HG02678 (cell line): ENCODE results near the gene TSPAN9.

Experiments used
- ATAC-seq: cut with Tn5 transposase; IDR thresholded peaks from one replicate; pipeline ENCODE4 v1.9.1; 2021; ENCODE audit warnings: mild to moderate bottlenecking, moderate library complexity; ENCODE audit not compliant: unreplicated experiment

Gene TSPAN9

DNA sequence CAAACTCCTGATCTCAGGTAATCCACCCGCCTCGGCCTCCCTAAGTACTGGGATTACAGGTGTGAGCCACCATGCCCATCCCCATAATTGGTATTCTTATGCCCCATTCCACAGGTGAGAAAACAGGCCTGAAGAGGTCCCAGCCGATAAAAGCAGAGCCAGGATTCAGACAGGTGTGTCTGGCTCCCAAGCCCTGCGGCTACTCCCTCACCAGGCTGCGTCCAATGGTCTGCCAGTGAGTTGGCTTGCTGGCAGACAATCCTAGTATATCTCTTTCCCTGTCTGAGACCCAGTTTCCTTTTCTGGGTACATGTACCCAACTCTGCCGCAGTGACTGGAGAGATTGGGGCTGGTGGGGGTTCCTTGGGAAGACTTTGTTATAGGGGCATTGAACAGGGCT is 1.9 kb upstream of the TSPAN9 start:
- no peak for ATAC-seq

DNA sequence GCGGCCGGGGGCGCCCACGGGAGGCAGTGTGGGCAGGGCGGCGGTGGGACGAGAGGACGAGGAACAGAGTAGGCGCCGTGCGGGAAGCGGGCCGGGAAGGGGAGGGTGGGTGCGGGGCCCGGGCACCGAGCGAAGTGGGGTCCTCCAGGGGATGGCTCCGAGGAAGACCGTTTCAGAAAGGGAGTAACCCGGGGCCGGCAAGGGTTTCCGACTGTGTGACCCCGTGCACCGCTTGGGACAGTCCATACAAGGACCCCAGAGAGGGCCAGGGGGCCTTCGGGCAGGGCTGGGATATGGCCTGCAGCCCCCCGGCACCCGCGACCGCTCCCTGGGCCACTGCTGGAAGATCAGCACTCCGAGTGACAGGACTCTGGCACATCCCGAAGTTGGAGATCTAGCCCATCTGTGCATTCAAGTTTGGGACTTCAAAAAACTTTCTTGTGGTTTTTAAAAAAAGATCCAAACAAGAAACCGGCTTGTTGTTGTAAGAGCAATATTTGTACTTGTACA is 448 bp downstream of the TSPAN9 start:
- no peak for ATAC-seq

DNA sequence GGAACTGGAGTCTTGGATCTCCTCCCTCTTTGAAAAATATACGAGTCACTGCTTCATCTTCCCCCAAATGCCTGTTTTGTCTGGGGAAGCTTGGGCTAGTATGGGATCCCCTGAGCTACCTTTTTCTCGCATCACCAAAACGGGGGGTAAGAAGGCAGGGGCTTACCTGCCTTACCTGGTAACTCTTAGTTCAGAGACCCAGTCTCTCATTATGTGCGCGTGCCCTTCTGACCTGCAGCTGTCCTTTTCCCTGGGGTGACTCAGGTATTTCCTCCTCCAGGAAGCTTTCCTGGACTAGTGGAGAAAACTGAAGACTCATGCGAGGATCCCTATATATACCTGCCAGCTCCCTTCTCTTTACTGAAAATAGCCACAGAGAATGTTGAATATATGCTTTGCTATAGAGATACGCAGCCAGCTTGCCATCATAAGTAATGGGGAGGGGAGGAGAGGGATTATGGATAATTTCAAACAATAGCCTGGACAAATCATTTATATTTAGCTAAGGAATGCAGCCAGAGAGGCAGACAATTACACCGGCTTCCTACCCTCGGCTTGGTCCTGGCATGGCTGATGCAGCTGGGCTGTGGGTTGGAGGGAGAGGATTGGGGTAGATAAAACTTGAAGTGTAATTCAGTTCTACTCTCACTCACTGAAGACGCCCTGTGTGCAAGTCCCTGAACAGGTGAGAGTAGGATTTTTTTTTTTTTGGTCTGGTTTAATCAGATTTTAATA is 1.1 kb downstream of the TSPAN9 start:
- no peak for ATAC-seq

DNA sequence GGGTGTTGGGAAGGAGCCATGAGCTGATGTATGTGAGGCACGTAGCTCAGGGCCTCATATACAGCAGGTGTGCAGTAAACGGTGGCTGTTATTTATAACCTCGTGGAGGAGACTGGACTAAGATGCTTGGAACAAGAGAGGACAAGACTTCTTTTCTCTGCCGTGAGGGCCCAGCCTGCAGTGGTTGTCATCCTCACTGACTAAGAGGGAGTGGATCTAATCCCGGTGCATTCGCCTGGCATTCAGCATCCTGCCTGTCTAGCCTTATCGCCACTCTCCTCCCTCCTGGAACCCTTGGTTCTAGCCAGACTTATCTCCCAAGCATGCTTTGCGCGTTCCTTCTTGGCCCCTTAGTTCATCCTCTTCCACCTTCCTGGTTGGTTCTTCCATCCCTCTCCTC is 3.9 kb downstream of the TSPAN9 start:
- ATAC-seq = no peak

DNA sequence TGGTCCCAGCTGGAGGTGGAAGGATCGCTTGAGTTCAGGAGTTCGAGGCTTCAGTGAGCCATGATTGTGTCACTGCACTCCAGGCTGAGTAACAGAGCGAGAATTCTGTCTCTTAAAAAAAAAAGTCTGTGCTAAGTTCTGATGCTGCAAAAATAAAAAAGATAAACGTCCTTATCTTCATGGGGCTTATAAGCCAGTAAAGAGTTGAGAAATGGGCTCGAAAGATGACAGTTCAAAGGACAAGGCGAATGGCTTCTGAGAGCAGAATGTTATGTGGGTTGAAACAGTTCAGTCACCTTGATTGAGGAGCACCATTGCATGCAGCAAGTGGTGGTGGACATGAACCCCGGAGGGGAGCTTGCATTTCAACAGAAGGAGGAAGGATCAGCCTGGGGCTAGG is 4.7 kb downstream of the TSPAN9 start:
- no peak for ATAC-seq

DNA sequence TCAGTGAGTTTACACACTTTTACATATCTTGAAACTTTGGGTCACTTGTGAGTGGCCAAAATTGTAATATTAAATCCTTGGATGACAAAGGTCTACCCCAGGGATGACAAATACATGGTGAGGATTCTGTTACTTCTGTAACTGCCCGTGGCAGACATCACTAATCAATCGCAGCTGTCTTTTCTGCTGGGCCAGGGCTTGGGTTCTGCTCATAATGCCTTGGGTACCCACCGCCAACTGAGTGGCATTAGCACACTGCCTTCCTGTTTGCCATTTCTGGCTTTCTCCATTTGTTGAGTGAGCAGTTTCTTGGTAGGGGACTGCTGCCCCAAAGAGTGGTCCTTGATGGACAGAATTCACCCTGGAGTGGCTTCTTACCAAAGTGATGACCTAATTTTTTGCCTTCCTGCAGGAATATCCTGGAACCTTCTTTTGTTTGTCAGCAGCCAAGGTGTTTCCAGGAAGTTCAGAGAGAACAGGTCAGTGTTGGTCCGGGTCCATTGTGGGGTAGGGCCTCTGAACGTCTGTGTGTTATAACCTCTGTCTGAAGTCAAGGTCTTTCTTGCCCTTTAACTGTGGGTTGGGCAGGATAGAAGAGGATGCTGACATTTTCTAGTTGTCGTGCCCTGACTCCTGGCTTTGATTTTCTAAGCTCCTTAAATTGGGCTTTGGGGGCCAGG is 6.2 kb downstream of the TSPAN9 start:
- ATAC-seq = no peak

DNA sequence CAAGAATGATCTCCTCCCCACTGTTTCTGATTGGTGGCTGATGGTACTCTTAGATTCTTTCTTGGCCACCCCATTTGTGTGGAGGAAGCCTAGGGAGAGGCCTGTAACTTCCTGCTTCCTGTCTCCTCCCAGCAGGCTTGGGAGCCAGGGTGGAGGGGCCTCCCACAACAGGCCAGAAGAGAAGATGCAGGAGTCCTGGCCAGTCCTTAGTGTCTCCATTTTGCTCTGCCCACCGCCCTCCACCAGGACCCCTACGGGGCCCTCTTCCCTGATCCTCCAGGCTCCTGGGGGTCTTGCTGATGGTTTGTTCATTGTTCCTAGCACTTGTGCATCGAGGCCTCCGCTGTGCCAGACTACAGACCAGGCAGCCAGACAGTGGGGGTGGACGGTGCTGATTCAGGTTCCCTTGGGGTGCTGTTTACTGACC is 6.8 kb downstream of the TSPAN9 start:
- ATAC-seq = no peak

DNA sequence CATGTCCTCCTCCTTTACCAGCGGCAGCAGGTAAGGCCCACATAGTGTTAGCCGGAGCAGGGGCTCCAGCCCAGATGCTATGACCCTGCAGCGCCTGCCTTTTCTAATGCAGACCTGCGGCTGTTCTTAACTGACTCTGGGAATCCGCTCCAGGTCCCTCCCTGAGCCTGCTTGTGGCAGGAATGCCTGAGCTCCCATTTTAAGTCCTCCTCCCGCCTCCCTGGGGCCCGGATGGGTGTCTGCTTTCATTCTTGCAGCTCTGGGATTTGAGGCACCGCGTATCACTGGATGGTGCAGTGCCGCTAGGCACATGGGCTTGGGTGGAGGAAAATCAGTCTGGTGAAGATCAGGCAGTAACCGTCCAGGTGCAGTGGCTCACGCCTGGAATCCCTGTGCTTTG is 7.6 kb downstream of the TSPAN9 start:
- ATAC-seq = no peak

DNA sequence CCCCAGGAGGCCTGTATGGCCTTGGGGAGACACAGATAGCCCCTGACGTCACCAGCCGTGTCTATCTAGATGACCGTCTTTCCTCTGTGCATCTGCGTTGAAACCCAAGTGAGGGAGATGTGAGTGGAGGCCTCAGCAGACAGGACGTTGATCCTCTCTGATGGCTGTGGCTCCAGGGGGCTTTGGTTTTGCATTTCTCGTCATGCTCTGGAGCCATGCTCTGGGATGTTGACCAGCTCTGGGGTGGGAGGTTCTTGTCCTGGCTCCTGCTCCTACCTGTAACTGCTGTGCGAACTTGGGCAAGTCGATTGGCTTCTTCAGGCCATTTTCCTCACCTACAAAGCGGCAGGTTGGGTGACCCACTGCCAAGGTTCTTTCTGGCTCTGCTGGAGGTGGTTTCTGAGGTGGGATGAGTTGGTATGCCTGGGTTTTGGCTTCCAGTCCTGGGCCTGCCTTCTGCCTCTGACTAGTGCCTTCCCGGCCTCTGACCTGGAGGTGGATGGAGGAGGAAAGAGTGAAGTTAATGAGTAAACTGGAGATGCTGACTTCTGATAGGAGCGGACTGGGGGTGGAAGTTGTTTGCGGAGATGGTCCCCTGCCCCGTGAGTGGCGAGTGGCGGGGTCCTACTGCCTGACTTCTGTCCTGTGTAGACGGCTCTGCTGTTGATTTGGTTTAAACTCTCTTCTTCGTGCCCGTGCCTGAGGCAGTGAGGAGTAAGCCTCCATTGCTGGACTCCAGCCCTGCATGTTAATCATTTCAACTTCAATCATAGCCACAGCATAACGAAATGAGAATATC is 8.4 kb downstream of the TSPAN9 start:
- ATAC-seq = no peak

DNA sequence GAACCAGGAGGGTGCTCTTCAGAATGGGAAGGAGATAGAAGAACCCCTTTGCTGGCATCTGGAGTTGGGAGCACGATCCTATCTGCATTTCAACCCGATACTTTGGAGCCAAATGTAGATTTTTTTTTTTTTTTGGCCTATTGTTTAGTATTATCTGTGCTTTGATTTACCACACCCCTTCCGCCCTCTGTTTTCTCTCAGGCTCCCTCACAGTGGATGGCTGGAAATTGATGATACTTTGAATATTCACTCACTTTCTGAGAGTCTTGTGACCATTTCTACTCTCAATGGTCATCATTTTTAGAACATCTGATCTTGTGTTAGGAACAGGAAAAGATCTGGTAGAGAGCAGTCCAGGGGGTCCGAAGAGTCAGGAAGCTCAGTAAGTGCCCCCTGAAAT is 9.0 kb downstream of the TSPAN9 start:
- ATAC-seq = no peak

DNA sequence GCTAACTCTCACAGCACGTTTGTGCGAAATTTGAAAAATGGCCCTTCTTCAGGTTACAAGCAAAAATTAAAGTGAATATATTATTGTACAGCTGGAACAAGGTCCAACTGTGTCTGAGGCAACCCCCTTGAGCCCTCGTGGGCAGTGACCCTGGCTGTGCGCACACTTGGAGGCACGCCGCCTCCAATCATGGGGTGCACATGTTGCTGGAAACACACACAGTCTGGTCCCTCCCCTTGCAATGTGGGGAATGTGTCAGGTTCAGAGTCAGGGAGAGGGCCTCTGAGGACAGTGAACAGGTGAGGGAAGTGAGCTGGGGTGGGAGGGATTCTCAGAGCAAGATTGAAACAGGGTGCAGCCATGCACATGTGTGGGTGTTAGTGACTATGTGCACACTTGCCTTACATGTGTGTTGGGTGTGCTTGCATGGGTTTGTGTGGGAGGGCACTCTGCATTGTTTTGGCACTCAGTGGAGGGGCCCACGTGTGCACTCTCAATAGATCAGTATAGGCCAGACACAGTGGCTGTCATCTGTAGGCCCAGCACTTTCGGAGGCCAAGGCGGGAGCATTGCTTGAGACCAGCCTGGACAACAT is 9.6 kb downstream of the TSPAN9 start:
- no peak for ATAC-seq

DNA sequence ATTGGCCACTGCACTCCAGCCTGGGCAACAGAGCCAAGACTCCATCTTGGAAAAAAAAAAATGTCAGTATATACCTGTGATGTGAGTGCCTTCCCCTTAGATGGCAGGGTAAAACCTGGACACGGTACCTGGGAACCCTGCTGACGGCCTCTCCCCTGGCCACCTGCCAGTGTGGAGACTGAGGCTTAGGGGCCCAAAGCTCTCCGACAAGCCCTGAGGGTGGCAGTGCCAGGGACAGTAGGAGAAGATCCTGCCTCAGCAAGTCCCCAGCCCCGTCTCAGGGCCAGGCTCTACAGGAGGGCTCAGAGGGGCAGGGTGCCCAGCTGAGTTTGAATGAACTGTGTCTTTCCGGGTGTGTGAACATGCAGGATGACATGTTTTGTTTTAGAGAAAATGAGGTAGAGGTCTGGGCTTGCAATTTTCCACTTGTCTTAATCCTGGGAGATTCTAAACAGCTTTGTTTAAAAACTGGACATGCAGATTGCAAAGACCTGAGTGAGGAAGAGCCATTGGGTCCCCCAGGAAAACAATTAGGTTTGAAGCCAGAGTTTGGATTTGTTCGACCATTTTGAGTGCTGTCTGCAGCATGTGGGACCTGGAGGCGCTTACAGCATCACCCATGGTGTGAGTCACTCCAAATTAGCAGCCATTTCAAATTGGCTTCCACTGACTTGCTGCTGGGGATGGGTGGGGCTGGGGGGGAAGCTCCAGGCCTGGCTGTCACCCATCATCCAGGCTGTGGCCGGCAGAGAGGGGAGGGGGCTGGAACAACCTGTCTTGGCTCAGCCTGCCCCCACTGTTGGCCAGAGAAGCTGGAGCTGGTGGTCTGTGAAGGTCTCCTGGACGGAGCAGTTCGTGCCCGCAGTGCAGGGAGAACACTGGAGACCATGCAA is 10.8 kb downstream of the TSPAN9 start:
- ATAC-seq = no peak

DNA sequence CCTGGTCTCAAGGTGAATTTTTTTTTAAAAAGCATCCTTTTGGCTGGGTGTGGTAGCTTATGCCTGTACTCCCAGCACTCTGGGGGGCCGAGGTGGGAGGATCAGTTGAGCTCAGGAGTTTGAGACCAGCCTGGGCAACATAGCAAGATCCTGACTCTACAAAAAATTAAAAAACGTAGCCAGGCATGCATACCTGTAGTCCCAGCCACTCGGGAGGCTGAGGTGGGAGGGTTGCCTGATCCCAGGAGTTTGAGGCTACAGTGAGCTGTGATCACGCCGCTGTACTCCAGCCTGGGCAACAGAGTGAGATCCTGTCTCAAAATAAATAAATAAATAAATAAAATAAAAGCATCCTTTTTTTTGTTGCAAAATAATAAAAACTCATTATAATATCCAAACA is 12.4 kb downstream of the TSPAN9 start:
- ATAC-seq = no peak

DNA sequence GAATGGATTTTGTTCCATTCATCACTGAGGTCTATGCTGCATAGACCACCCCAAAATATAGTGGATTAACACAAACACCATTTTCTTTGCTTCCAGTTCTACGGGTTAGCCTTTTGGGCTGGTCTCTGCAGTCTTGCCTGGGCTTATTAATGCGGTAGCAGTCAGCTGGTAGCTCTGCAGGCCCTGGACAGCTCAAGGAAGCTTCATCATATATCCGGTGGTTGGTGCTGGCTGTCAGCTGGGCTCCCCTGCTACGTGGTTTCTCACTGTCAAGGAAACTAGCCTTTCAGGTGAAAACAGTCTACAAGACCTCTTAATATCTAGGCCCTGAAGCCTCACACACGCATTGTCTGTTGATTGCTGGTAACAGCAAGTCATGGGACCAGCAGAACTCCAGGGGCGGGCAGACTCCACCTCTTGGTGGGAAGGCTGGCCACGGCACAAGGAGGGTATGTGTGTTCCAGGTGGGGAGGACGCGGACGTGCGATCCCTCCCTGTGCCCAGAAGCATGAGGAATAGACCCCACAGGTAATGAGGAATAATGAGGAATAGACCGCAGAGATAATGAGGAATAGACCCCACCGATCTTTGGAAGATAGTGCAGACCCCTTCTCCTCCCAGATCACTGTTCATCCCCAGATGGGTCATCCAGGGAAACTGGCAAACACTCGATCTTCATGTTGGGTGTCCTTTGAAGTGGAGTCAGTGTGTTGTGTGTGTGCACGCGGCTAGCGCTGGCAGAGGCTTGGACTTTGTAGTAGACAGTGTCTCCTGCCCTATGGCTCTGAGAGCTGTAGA is 13.3 kb downstream of the TSPAN9 start:
- no peak for ATAC-seq

DNA sequence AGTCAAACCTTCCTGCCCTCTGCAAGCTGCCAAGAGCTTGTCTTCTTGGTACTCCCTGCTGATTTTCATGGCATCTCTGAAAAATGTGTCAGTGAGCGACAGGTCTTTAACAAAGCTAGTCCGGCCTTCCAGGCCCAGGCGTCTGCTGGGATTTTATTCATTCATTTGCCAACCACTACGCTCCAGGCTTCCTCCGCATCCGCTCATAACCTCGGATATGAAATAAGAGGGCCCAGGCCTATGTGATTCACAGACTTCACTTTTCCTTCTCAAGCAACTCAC is 13.8 kb downstream of the TSPAN9 start:
- no peak for ATAC-seq

DNA sequence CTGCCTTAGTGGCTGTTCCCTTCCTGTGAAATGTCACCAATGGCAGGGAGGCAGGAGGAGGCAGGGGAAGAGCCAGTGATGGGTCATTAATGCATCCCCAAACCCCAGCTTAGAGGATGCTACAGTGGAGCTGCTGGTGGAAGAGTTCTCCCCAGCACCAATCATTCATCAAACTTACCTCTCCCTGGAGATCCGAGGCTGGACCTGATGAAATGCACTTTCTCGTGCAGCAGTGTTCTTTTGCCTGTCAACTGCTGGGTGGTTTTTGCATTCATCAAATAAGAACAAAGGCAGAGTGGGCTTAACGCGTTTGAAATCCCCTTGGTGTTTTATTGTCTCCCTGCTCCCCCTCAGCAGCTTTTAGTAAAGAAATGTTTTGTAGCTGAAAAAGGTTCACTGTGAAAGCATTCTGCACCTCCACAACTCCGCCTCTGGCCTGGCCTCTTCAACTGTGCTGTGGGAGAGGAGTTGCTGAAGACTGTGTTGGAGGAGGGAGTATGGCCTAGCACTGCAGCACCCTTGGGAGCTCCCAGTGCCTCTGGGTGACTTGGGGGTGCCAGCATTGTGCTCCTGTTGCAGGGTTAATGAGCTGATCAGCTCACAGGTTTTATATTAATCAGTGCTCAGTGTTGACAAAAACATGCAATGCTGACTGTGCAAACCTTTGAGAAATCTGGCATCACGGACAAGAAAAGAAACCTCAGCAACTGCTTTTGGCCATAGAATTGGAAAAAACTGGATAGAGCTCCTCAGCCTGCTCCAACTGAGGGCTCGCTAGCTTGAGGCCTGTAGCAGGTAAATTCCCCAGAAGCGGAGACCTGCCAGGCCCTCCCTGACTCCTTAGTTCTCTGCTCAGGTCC is 14.4 kb downstream of the TSPAN9 start:
- no peak for ATAC-seq

DNA sequence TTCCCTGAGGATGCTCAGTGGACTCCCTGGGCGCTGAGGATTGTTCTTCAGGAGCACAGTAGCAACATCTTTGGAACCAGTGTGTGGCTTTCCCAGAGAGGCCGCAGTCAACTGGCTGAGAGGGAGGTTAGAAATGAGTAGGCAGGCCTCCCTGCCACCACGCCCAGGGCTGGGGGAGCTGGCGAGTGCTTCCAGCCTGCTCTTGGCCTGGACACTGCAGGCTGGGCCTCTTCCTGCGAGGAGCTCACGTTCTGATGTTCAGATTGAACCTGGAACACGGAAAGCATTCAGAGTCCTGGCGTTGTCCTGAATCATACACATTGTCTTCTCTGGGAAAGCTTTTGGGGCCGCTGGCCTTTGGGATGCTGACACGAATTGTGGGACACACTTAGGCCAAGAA is 15.6 kb downstream of the TSPAN9 start:
- ATAC-seq = no peak

DNA sequence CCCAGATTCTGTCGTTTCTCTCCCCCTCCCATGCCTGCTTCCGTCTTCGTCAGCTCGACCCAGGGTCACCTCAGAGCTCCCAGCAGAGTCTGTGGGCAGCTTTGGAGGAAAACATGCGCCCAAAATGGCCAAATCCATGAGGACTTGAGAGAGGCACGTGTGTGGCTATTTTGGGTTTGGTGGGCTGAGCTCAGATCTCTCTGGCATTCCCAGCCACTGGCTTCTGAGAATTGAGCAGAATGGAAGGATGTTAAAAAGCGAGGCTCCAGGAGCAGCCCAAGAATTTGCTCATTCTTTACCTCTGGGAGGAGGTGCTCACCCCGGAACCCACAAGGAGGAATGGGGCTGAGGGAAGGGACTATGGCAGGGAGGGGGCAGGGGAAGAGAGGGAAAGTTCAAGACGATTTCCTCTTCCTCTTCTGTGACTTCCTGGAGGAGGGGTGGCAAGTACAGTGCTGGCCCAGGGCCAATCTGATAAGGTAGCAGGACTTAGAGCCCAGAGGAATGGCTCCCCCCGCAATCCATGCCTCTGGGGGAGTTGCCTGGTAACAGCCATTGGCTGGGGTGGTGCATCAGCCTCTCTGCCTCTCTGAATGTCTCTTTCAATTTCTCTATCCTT is 20.1 kb downstream of the TSPAN9 start:
- no peak for ATAC-seq
